22Rv1 (cell line): Measurements from ENCODE around the gene NMRAL1.

Experiments
- CTCF ChIP-seq: fragments of 450-650 bp; IDR thresholded peaks from 2 replicates; pipeline ENCODE4 v1.5.1; 2017; ENCODE audit warnings: mild to moderate bottlenecking
- ZFX ChIP-seq: fragments of 450-650 bp; IDR thresholded peaks from 2 replicates; pipeline ENCODE4 v1.6.1; 2017; ENCODE audit warnings: antibody characterized with exemption, borderline replicate concordance

DNA sequence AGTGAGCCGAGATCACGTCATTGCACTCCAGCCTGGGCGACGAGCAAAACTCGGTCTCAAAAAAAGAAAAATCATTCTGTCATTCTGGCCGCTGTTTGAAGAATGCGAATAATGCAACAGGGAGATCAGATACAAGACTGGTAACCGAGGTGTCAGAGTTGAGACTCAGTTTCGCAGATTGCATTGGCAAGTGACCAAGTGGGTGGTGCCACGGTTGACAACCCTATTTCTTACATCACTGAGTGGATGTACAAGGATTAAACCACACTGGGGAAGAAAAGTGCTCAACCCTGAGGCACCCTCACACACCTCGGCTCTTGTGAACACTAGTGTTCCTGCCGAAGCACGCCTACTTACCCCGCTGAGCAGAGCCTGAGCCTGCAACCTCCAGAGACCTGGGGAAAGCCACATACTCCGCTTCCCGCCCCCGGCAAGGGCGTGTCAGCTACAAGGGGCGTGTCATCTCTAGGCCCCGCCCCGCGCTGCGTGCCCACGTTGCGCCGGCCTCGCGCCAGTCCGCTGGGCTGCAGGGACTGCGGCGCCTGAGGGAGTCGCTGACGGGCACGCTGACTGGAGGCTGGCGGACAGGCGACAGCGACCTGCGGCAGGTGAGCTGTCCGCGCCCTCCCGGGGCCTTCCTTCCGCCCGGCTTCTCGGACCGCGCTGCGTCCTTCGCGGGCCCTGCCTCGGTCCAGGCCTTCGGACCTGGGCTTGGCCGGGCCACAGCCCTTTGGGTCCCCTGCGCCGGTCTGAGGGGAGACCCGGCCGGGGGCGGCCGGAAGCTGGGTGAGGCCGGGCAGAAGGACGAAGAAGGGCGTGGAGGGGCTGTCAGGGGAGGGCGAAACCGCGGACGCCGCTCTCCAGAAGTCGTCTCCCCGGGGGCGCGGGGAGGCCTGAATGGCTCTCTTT is 1.7 kb upstream of the NMRAL1 start, which contains the start of gene HMOX2:
- peak; percentile 78 for TF ChIP-seq CTCF
- TF ChIP-seq ZFX: no peak
